HepG2 (cell line): ENCODE results near the gene EGLN2. TPM values are rescaled to one million over a fixed set of nuclear protein-coding genes. Genes with fewer than 3 reads are reported as not detected.
A peak's percentile ranks its signal among the peaks of the same experiment; 100 is the strongest.

ENCODE experiments used
- BCL3 ChIP-seq: sonication (generic); formaldehyde crosslinking; IDR thresholded peaks from 2 replicates; pipeline ENCODE4 v1.5.1; 2020; ENCODE audit warnings: mild to moderate bottlenecking, missing genetic modification reagents, moderate library complexity
- HNRNPK ChIP-seq: fragments of 200-400 bp; formaldehyde crosslinking; IDR thresholded peaks from 2 replicates; pipeline ENCODE4 v1.6.1; 2018; ENCODE audit warnings: low read length, low read depth, moderate library complexity, mild to moderate bottlenecking; ENCODE audit not compliant: poor library complexity, severe bottlenecking
- IRF2 ChIP-seq: IDR thresholded peaks from 2 replicates; pipeline ENCODE4 v1.6.1; 2018; ENCODE audit warnings: missing genetic modification reagents, missing compliant biosample characterization
- IRX3 ChIP-seq: sonication (generic); formaldehyde crosslinking; IDR thresholded peaks from 2 replicates; pipeline ENCODE4 v1.8.1; 2023; ENCODE audit warnings: mild to moderate bottlenecking, low read depth, missing genetic modification reagents, borderline replicate concordance
- ISX ChIP-seq: sonication (generic); formaldehyde crosslinking; conservative IDR thresholded peaks from 2 replicates; pipeline ENCODE4 v1.5.0; 2020; ENCODE audit warnings: missing genetic modification reagents
- MTERF4 ChIP-seq: sonication (generic); formaldehyde crosslinking; IDR thresholded peaks from 2 replicates; pipeline ENCODE4 v1.8.0; 2023; ENCODE audit warnings: mild to moderate bottlenecking, missing genetic modification reagents
- NFYB ChIP-seq: sonication (generic); formaldehyde crosslinking; IDR thresholded peaks from 2 replicates; pipeline ENCODE4 v1.4.0; 2020; ENCODE audit warnings: missing genetic modification reagents
- ONECUT2 ChIP-seq: sonication (generic); formaldehyde crosslinking; IDR thresholded peaks from 2 replicates; pipeline ENCODE4 v1.4.0; 2020; ENCODE audit warnings: missing genetic modification reagents
- RARG ChIP-seq: sonication (generic); formaldehyde crosslinking; IDR thresholded peaks from 2 replicates; pipeline ENCODE4 v1.4.0; 2020; ENCODE audit warnings: low read depth, mild to moderate bottlenecking, missing genetic modification reagents
- TOPORS ChIP-seq: sonication (generic); formaldehyde crosslinking; IDR thresholded peaks from 2 replicates; pipeline ENCODE4 v1.8.0; 2023; ENCODE audit warnings: mild to moderate bottlenecking, missing genetic modification reagents
- XBP1 ChIP-seq: sonication (generic); formaldehyde crosslinking; IDR thresholded peaks from 2 replicates; pipeline ENCODE4 v1.5.0; 2020; ENCODE audit warnings: missing genetic modification reagents
- ZMAT3 ChIP-seq: sonication (generic); formaldehyde crosslinking; conservative IDR thresholded peaks from 2 replicates; pipeline ENCODE4 v1.7.0; 2021; ENCODE audit warnings: missing genetic modification reagents
- ZNF260 ChIP-seq: sonication (generic); formaldehyde crosslinking; IDR thresholded peaks from 2 replicates; pipeline ENCODE4 v1.4.0; 2020; ENCODE audit warnings: missing genetic modification reagents, low read depth, mild to moderate bottlenecking, borderline replicate concordance
- ZNF383 ChIP-seq: sonication (generic); formaldehyde crosslinking; IDR thresholded peaks from 2 replicates; pipeline ENCODE4 v1.4.0; 2020; ENCODE audit warnings: missing genetic modification reagents, mild to moderate bottlenecking, borderline replicate concordance
- ZNF629 ChIP-seq: sonication (generic); formaldehyde crosslinking; conservative IDR thresholded peaks from 2 replicates; pipeline ENCODE4 v1.5.0; 2020; ENCODE audit warnings: missing genetic modification reagents
- ZNF761 ChIP-seq: sonication (generic); formaldehyde crosslinking; conservative IDR thresholded peaks from 2 replicates; pipeline ENCODE4 v1.4.0; 2020; ENCODE audit warnings: mild to moderate bottlenecking, missing genetic modification reagents
- polyA plus RNA-seq, 8 experiments: library from polyadenylated mRNA; depleted of rRNA in 3 of 8; stranded (reverse) in 7 of 8; unstranded in 1 of 8; fragments of >200 nt; fragmentation: Illumina TruSeq in 4 of 8; extraction: Trizol in 4 of 8; gene quantifications; 2 replicates each; pipeline versions ENCODE4 v1.2.1 to v1.2.3, GENCODE V29; 2011 to 2016; ENCODE audit warnings: low read depth in 4 of 8, missing spikeins in 1 of 8, mixed read lengths in 1 of 8; ENCODE audit not compliant: insufficient read depth in 1 of 8
- total RNA-seq, 5 experiments: library from RNA; depleted of rRNA; stranded (reverse); fragments of >200 nt; fragmentation: Illumina TruSeq; extraction: Trizol; gene quantifications; 2 replicates each; pipeline ENCODE4 v1.2.3, GENCODE V29; 2016; ENCODE audit warnings: low read depth in 1 of 5
- TF ChIP-seq, protein P1 (sequence below): sonication (generic); IDR thresholded peaks from 2 replicates; pipeline ENCODE4 v1.6.1; 2016; ENCODE audit warnings: low read depth, borderline replicate concordance
- TF ChIP-seq, protein P2 (sequence below): sonication (generic); formaldehyde crosslinking; IDR thresholded peaks from 2 replicates; pipeline ENCODE4 v1.4.0; 2020; ENCODE audit warnings: mild to moderate bottlenecking, missing genetic modification reagents
- TF ChIP-seq, protein P3 (sequence below): sonication (generic); formaldehyde crosslinking; IDR thresholded peaks from 2 replicates; pipeline ENCODE4; 2020; ENCODE audit warnings: missing genetic modification reagents, mild to moderate bottlenecking, borderline replicate concordance
- TF ChIP-seq, protein P4 (sequence below): sonication (generic); formaldehyde crosslinking; conservative IDR thresholded peaks from 2 replicates; pipeline ENCODE4 v1.4.0; 2020; ENCODE audit warnings: missing genetic modification reagents

Gene EGLN2
- total and polyA plus RNA-seq, 2 of the 13 experiments (the other 11 are each of a cell fraction or from before 2014, with no cell fraction given) = 16.5 to 40.8 TPM

DNA sequence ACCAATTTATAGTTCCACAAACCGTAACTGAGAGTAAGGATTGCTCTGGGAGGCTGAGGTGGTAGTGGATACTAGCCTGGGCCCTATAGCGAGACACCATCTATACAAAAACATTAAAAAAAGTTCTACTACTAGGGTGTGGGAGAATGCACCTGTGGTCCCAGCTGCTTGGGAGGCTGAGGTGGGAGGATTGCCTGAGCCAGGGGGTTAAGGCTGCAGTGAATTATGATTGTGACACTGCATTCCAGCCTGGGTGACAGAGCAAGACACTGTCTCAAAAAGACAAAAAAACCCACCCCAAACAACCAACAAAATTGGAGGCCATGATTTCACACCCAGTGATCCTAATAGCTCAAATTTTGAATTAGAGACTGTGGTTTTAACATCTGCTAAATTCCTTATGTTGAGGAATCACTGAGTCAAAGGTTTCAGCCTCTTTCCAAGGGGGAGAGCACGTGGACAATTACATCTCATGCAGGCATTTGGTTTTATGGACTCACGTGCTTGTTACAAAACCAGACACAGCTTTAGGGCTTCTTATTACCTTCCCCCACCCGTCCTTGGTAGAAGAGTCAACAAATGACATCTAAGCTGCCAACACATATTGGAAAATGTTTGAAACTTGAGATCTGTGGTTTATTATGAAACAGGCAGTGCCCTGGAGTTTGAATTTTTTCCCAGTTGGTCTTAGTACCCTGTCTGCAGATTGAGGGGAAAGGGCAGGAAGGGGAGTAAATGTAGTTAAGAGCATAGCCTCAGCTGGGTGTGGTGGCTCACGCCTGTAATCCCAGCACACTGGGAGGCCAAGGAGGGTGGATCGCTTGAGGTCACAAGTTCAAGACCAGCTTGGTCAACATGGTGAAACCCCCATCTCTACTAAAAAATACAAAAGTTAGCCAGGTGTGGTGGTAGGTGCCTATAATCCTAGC is 32.8 kb downstream of the EGLN2 start (continued):
- TF ChIP-seq MTERF4 (CRISPR knock-in tag) = no peak
- TF ChIP-seq ONECUT2 (CRISPR knock-in tag) = peak; percentile 84
- TF ChIP-seq, protein P1, sequence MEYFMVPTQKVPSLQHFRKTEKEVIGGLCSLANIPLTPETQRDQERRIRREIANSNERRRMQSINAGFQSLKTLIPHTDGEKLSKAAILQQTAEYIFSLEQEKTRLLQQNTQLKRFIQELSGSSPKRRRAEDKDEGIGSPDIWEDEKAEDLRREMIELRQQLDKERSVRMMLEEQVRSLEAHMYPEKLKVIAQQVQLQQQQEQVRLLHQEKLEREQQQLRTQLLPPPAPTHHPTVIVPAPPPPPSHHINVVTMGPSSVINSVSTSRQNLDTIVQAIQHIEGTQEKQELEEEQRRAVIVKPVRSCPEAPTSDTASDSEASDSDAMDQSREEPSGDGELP = peak; percentile 51; the same call in 1 of the 2 replicates
- TF ChIP-seq BCL3 (CRISPR knock-in tag) = no peak
- TF ChIP-seq, protein P2, sequence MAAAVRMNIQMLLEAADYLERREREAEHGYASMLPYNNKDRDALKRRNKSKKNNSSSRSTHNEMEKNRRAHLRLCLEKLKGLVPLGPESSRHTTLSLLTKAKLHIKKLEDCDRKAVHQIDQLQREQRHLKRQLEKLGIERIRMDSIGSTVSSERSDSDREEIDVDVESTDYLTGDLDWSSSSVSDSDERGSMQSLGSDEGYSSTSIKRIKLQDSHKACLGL (CRISPR knock-in tag) = no peak
- TF ChIP-seq ISX (CRISPR knock-in tag) = no peak
- no peak for TF ChIP-seq ZNF383 (CRISPR knock-in tag)
- TF ChIP-seq, protein P3, sequence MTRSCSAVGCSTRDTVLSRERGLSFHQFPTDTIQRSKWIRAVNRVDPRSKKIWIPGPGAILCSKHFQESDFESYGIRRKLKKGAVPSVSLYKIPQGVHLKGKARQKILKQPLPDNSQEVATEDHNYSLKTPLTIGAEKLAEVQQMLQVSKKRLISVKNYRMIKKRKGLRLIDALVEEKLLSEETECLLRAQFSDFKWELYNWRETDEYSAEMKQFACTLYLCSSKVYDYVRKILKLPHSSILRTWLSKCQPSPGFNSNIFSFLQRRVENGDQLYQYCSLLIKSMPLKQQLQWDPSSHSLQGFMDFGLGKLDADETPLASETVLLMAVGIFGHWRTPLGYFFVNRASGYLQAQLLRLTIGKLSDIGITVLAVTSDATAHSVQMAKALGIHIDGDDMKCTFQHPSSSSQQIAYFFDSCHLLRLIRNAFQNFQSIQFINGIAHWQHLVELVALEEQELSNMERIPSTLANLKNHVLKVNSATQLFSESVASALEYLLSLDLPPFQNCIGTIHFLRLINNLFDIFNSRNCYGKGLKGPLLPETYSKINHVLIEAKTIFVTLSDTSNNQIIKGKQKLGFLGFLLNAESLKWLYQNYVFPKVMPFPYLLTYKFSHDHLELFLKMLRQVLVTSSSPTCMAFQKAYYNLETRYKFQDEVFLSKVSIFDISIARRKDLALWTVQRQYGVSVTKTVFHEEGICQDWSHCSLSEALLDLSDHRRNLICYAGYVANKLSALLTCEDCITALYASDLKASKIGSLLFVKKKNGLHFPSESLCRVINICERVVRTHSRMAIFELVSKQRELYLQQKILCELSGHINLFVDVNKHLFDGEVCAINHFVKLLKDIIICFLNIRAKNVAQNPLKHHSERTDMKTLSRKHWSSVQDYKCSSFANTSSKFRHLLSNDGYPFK = no peak
- no peak for TF ChIP-seq XBP1 (CRISPR knock-in tag)
- no peak for TF ChIP-seq ZMAT3 (CRISPR knock-in tag)
- no peak for TF ChIP-seq ZNF629 (CRISPR knock-in tag)
- no peak for TF ChIP-seq ZNF260 (CRISPR knock-in tag)
- no peak for TF ChIP-seq IRX3 (CRISPR knock-in tag)
- no peak for TF ChIP-seq NFYB (CRISPR knock-in tag)
- TF ChIP-seq RARG (CRISPR knock-in tag) = peak; percentile 57; the same call in 1 of the 2 replicates
- TF ChIP-seq HNRNPK = no peak
- TF ChIP-seq, protein P4, sequence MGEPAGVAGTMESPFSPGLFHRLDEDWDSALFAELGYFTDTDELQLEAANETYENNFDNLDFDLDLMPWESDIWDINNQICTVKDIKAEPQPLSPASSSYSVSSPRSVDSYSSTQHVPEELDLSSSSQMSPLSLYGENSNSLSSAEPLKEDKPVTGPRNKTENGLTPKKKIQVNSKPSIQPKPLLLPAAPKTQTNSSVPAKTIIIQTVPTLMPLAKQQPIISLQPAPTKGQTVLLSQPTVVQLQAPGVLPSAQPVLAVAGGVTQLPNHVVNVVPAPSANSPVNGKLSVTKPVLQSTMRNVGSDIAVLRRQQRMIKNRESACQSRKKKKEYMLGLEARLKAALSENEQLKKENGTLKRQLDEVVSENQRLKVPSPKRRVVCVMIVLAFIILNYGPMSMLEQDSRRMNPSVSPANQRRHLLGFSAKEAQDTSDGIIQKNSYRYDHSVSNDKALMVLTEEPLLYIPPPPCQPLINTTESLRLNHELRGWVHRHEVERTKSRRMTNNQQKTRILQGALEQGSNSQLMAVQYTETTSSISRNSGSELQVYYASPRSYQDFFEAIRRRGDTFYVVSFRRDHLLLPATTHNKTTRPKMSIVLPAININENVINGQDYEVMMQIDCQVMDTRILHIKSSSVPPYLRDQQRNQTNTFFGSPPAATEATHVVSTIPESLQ (CRISPR knock-in tag) = no peak
- TF ChIP-seq IRF2 (CRISPR knock-in tag) = peak; percentile 53; the same call in 1 of the 2 replicates
- 0 out of 2 replicates have a peak, but pooled peaks have one; percentile 53 for TF ChIP-seq ZNF761
- no peak for TF ChIP-seq TOPORS (CRISPR knock-in tag)
